WERI-Rb-1 (cell line): ENCODE measurements around the gene ETHE1.

Source experiments
- DNase-seq: peaks from one replicate; pipeline ENCODE4 v3.0.0-alpha.2; 2020
- H3K27ac ChIP-seq: fragments of 250-450 bp; sonication (Bioruptor Pico); 2 replicates; pipeline ENCODE4 v1.5.1; 2020; ENCODE audit warnings: mild to moderate bottlenecking, moderate library complexity
- H3K27me3 ChIP-seq: fragments of 250-450 bp; sonication (Bioruptor Pico); 2 replicates; pipeline ENCODE4 v1.5.1; 2021; ENCODE audit warnings: mild to moderate bottlenecking, low read depth, moderate library complexity; ENCODE audit not compliant: insufficient read depth, severe bottlenecking
- H3K36me3 ChIP-seq: fragments of 250-450 bp; sonication (Bioruptor Pico); 2 replicates; pipeline ENCODE4 v1.5.1; 2020; ENCODE audit warnings: mild to moderate bottlenecking, moderate library complexity
- H3K4me3 ChIP-seq: 2 replicates; pipeline ENCODE4 v1.5.1; 2011; ENCODE audit warnings: low read depth, mild to moderate bottlenecking, control low read depth, low read length
- H3K9me3 ChIP-seq: fragments of 250-450 bp; sonication (Bioruptor Pico); 2 replicates; pipeline ENCODE4 v1.5.1; 2021; ENCODE audit warnings: mild to moderate bottlenecking, moderate library complexity; ENCODE audit not compliant: severe bottlenecking
- CTCF ChIP-seq: IDR thresholded peaks from 2 replicates; pipeline ENCODE4 v1.5.1; 2011; ENCODE audit warnings: low read depth, mild to moderate bottlenecking, control low read depth, inconsistent platforms, low read length

The ETHE1 gene

GRCh38 chr19:43526884-43527859, at the start of gene ETHE1:
Gene ETHE1, minus strand, starts transcription at chr19:43527201. Its CDS starts 24 bp downstream, at chr19:43527177.
- H3K27me3 ChIP-seq, result no peaks in the 10 kb centered on the region
- H3K27ac ChIP-seq, result peak within 1 kb of the TSS; percentile 59
- H3K36me3 ChIP-seq, result no peaks in the 10 kb centered on the region
- no peak for TF ChIP-seq CTCF
- peak; percentile 84 for DNase-seq
- peak within 1 kb of the TSS; percentile 81 for H3K4me3 ChIP-seq
- H3K9me3 ChIP-seq, result no peaks in the 10 kb centered on the region

GRCh38 chr19:43575955-43576878, 49.2 kb upstream of the ETHE1 start:
- Histone ChIP-seq H3K27me3 (no peaks in the 10 kb centered on the region), H3K36me3 (peaks cover 25% of the 10 kb centered on the region), H3K4me3 (peak overlapping the region; percentile 36), H3K9me3 (no peaks in the 10 kb centered on the region), H3K27ac (peak overlapping the region; percentile 76)
- no peak for DNase-seq
- no peak for TF ChIP-seq CTCF

- no peaks in the 10 kb centered on the region for H3K9me3 ChIP-seq
- H3K27me3 ChIP-seq, result no peaks in the 10 kb centered on the region
- peaks cover 31% of the 10 kb centered on the region for H3K36me3 ChIP-seq
- H3K27ac ChIP-seq, result peak within 1 kb of the TSS; percentile 92
- TF ChIP-seq CTCF, result no peak
- H3K4me3 ChIP-seq, result peak within 1 kb of the TSS; percentile 100
- peak; percentile 98 for DNase-seq
Measured at GRCh38 chr19:43575156-43575950, 48.4 kb upstream of the ETHE1 start, which contains the start of the genes PINLYP and XRCC1. Gene PINLYP, plus strand, starts transcription at chr19:43575801. Its CDS starts 1,391 bp downstream, at chr19:43577192. Gene XRCC1, minus strand, starts transcription at chr19:43575527. Its CDS starts 69 bp downstream, at chr19:43575458.

- peak overlapping the region; percentile 92 for H3K27ac ChIP-seq
Measured at GRCh38 chr19:43574424-43575155, 47.6 kb upstream of the ETHE1 start.

More at GRCh38 chr19:43574424-43575155, 47.6 kb upstream of the ETHE1 start:
- H3K4me3 ChIP-seq, result peak overlapping the region; percentile 100
- TF ChIP-seq CTCF, result no peak
- H3K27me3 ChIP-seq, result no peaks in the 10 kb centered on the region
- no peaks in the 10 kb centered on the region for H3K9me3 ChIP-seq
- H3K36me3 ChIP-seq, result peaks cover 34% of the 10 kb centered on the region
- peak; percentile 23 for DNase-seq
